HEK293 (cell line): ENCODE data around the gene EDARADD.
A peak's percentile ranks its signal among the peaks of the same experiment; 100 is the strongest.

ENCODE experiments used
- CTCF ChIA-PET: fragments of 350-600 bp; formaldehyde crosslinking; extraction: SDS; loops from one replicate; lab custom pipeline; 2021; ENCODE audit warnings: antibody characterized with exemption; lab: Yijun Ruan, JAX
- POLR2A ChIA-PET: fragments of 300-600 bp; formaldehyde crosslinking; extraction: SDS; loops from one replicate; lab custom pipeline; 2020; ENCODE audit warnings: antibody characterized with exemption, inconsistent platforms; lab: Yijun Ruan, JAX
- H3K27ac ChIP-seq: fragments of 200-500 bp; sonication (Bioruptor generic); 2 replicates; pipeline ENCODE4 v1.5.1; 2014; ENCODE audit warnings: low read depth, low read length, control low read depth, inconsistent platforms; ENCODE audit errors: extremely low read depth
- H3K36me3 ChIP-seq, 2 experiments: fragments of 200-500 bp in 1 of 2; sonication (Bioruptor generic) in 1 of 2; 1 replicate in 1 of 2; 2 replicates in 1 of 2; pipeline ENCODE4 v1.5.1; 2014 to 2017; ENCODE audit warnings: inconsistent platforms in 2 of 2, low read length in 2 of 2; ENCODE audit not compliant: control insufficient read depth in 2 of 2, insufficient read depth in 1 of 2
- H3K4me1 ChIP-seq: fragments of 200-500 bp; sonication (Bioruptor generic); 2 replicates; pipeline ENCODE4 v1.5.1; 2014; ENCODE audit warnings: mild to moderate bottlenecking, low read length, inconsistent platforms; ENCODE audit not compliant: control insufficient read depth, insufficient read depth
- H3K4me3 ChIP-seq: 2 replicates; pipeline ENCODE4 v1.5.1; 2011; ENCODE audit warnings: low read depth, mild to moderate bottlenecking, control low read depth, low read length, moderate library complexity
- H3K9me3 ChIP-seq: fragments of 200-500 bp; sonication (Bioruptor generic); 2 replicates; pipeline ENCODE4 v1.5.1; 2014; ENCODE audit warnings: low read depth, low read length, inconsistent platforms; ENCODE audit not compliant: control insufficient read depth, insufficient read depth
- AEBP2 ChIP-seq: fragments of 450-650 bp; formaldehyde crosslinking; IDR thresholded peaks from 2 replicates; pipeline ENCODE4 v1.5.1; 2016; ENCODE audit warnings: missing biosample characterization, missing genetic modification characterization, borderline replicate concordance
- FEZF1 ChIP-seq: fragments of 450-650 bp; formaldehyde crosslinking; IDR thresholded peaks from 2 replicates; pipeline ENCODE4 v1.5.1; 2016; ENCODE audit warnings: missing biosample characterization, missing genetic modification characterization
- HIC1 ChIP-seq: fragments of 450-650 bp; formaldehyde crosslinking; IDR thresholded peaks from 2 replicates; pipeline ENCODE4 v1.5.1; 2016; ENCODE audit warnings: missing biosample characterization, missing genetic modification characterization
- HOXC10 ChIP-seq: sonication (generic); formaldehyde crosslinking; IDR thresholded peaks from 2 replicates; pipeline ENCODE4 v1.8.1; 2023; ENCODE audit warnings: mild to moderate bottlenecking, missing genetic modification reagents
- KLF10 ChIP-seq: fragments of 450-650 bp; IDR thresholded peaks from 2 replicates; pipeline ENCODE4 v1.5.1; 2018; ENCODE audit warnings: missing biosample characterization, mild to moderate bottlenecking, missing genetic modification characterization
- KLF17 ChIP-seq: fragments of 450-650 bp; formaldehyde crosslinking; IDR thresholded peaks from 2 replicates; pipeline ENCODE4 v1.5.1; 2016; ENCODE audit warnings: missing biosample characterization, missing genetic modification characterization
- KLF7 ChIP-seq: fragments of 450-650 bp; formaldehyde crosslinking; IDR thresholded peaks from 2 replicates; pipeline ENCODE4 v1.5.1; 2016; ENCODE audit warnings: missing biosample characterization, missing genetic modification characterization, borderline replicate concordance
- SETDB1 ChIP-seq: IDR thresholded peaks from one replicate; pipeline ENCODE4 v1.6.1; 2017; ENCODE audit warnings: mild to moderate bottlenecking, low read length, moderate library complexity, mixed read lengths; ENCODE audit not compliant: insufficient read length
- TSHZ1 ChIP-seq: fragments of 450-650 bp; formaldehyde crosslinking; IDR thresholded peaks from 2 replicates; pipeline ENCODE4 v1.5.1; 2016; ENCODE audit warnings: missing biosample characterization, missing genetic modification characterization, borderline replicate concordance
- ZBTB8A ChIP-seq: fragments of 450-650 bp; formaldehyde crosslinking; IDR thresholded peaks from 2 replicates; pipeline ENCODE4 v1.5.1; 2016; ENCODE audit warnings: missing biosample characterization, missing genetic modification characterization
- ZFP3 ChIP-seq: fragments of 450-650 bp; formaldehyde crosslinking; IDR thresholded peaks from 2 replicates; pipeline ENCODE4 v1.5.1; 2016; ENCODE audit warnings: low read depth, missing biosample characterization, missing genetic modification characterization
- ZNF133 ChIP-seq: fragments of 450-650 bp; formaldehyde crosslinking; IDR thresholded peaks from 2 replicates; pipeline ENCODE4 v1.5.1; 2016; ENCODE audit warnings: missing biosample characterization, missing genetic modification characterization
- ZNF140 ChIP-seq: fragments of 450-650 bp; formaldehyde crosslinking; IDR thresholded peaks from 2 replicates; pipeline ENCODE4 v1.5.1; 2016; ENCODE audit warnings: missing biosample characterization, missing genetic modification characterization
- ZNF148 ChIP-seq: fragments of 450-650 bp; formaldehyde crosslinking; IDR thresholded peaks from 2 replicates; pipeline ENCODE4 v1.5.0; 2017; ENCODE audit warnings: missing biosample characterization, missing genetic modification characterization, borderline replicate concordance
- ZNF18 ChIP-seq: fragments of 450-650 bp; formaldehyde crosslinking; IDR thresholded peaks from 2 replicates; pipeline ENCODE4 v1.5.1; 2016; ENCODE audit warnings: missing biosample characterization, missing genetic modification characterization
- ZNF248 ChIP-seq: fragments of 450-650 bp; formaldehyde crosslinking; IDR thresholded peaks from 2 replicates; pipeline ENCODE4 v1.5.1; 2017; ENCODE audit warnings: missing biosample characterization, missing genetic modification characterization
- ZNF266 ChIP-seq: fragments of 450-650 bp; formaldehyde crosslinking; IDR thresholded peaks from 2 replicates; pipeline ENCODE4 v1.5.1; 2016; ENCODE audit warnings: missing biosample characterization, missing genetic modification characterization, low read depth
- ZNF473 ChIP-seq: fragments of 450-650 bp; formaldehyde crosslinking; IDR thresholded peaks from 2 replicates; pipeline ENCODE4 v1.5.1; 2017; ENCODE audit warnings: missing biosample characterization, missing genetic modification characterization
- ZNF639 ChIP-seq: fragments of 450-650 bp; formaldehyde crosslinking; IDR thresholded peaks from 2 replicates; pipeline ENCODE4 v1.5.1; 2016; ENCODE audit warnings: missing biosample characterization, missing genetic modification characterization
- ZSCAN18 ChIP-seq: fragments of 450-650 bp; formaldehyde crosslinking; IDR thresholded peaks from 2 replicates; pipeline ENCODE4 v1.5.1; 2016; ENCODE audit warnings: missing biosample characterization, missing genetic modification characterization

EDARADD gene

GRCh38 chr1:236419502-236419901 is 25.4 kb downstream of the EDARADD start:
- ChIA-PET POLR2A (no interaction called here), CTCF (interaction anchor here (0.6 to 1.5 kb wide), 3 partner anchors 25 to 1939 kb away, joined by 3 to 6 read pairs (median 6); partner anchors contain the start of gene EDARADD)
- H3K4me3 ChIP-seq: no peak overlapping the region
- H3K36me3 ChIP-seq: peaks cover 2 to 5% of the 10 kb centered on the region in 2 experiments; a peak in 2 of 3 replicates
- TF ChIP-seq KLF17 (tag by site-specific recombination) (no peak), HOXC10 (CRISPR knock-in tag) (no peak), SETDB1 (no peak), TSHZ1 (tag by site-specific recombination) (no peak), ZNF148 (tag by site-specific recombination) (no peak), ZNF248 (tag by site-specific recombination) (no peak), ZSCAN18 (no peak), ZFP3 (tag by site-specific recombination) (no peak)
- no peaks in the 10 kb centered on the region for H3K4me1 ChIP-seq
- no peaks in the 10 kb centered on the region for H3K9me3 ChIP-seq
- no peak overlapping the region for H3K27ac ChIP-seq

- Histone ChIP-seq H3K9me3 (no peaks in the 10 kb centered on the region), H3K4me1 (no peaks in the 10 kb centered on the region), H3K27ac (no peak overlapping the region), H3K36me3 (no peaks in the 10 kb centered on the region), H3K4me3 (no peak overlapping the region)
- POLR2A ChIA-PET: no interaction called here
- CTCF ChIA-PET: no interaction called here
- TF ChIP-seq HIC1 (tag by site-specific recombination) (peak; percentile 90), ZNF133 (tag by site-specific recombination) (no peak), ZNF266 (tag by site-specific recombination) (no peak), ZNF473 (no peak), AEBP2 (tag by site-specific recombination) (no peak), ZNF639 (tag by site-specific recombination) (no peak), ZBTB8A (tag by site-specific recombination) (no peak), ZNF140 (tag by site-specific recombination) (no peak), ZNF18 (tag by site-specific recombination) (no peak), FEZF1 (no peak), KLF7 (tag by site-specific recombination) (no peak), KLF10 (no peak)
These were observed 26.9 kb downstream of the EDARADD start for GRCh38 chr1:236421022-236421421.
